WTC11 (cell line): ENCODE measurements around the gene SNAPC5. TPM values are rescaled to one million over a fixed set of nuclear protein-coding genes. Genes with fewer than 3 reads are reported as not detected.

ENCODE experiments used
- ATAC-seq: fragments of 200-7000 bp; cut with Tn5 transposase; 2 replicates; pipeline ENCODE4 v1.10.0; 2021; ENCODE audit warnings: mild to moderate bottlenecking, moderate library complexity
- CTCF ChIA-PET: fragments of 300-600 bp; sonication (Branson Sonifier 250); formaldehyde crosslinking; loops from one replicate; lab custom pipeline; 2021; ENCODE audit warnings: antibody characterized with exemption; lab: Charles Lee
- POLR2A ChIA-PET: fragments of 350-600 bp; sonication (Branson Sonifier 250); formaldehyde crosslinking; loops from one replicate; lab custom pipeline; 2021; ENCODE audit warnings: antibody characterized with exemption; lab: Charles Lee
- DNase-seq: peaks from one replicate; pipeline ENCODE4 v3.0.0; 2021; ENCODE audit warnings: low spot score
- H3K27ac Mint-ChIP-seq: 2 replicates; pipeline ENCODE4 v1.8.0; 2021; ENCODE audit warnings: mixed read lengths
- H3K27me3 Mint-ChIP-seq: 2 replicates; pipeline ENCODE4 v1.8.0; 2021; ENCODE audit warnings: low read depth, mild to moderate bottlenecking, moderate library complexity, mixed read lengths
- H3K36me3 Mint-ChIP-seq: 2 replicates; pipeline ENCODE4 v1.8.0; 2021; ENCODE audit warnings: mixed read lengths
- H3K4me1 Mint-ChIP-seq: 2 replicates; pipeline ENCODE4 v1.8.0; 2022; ENCODE audit warnings: mixed read lengths
- H3K4me3 Mint-ChIP-seq: 2 replicates; pipeline ENCODE4 v1.8.0; 2021; ENCODE audit warnings: mild to moderate bottlenecking, moderate library complexity, mixed read lengths
- H3K9me3 Mint-ChIP-seq: 2 replicates; pipeline ENCODE4 v1.8.0; 2021; ENCODE audit warnings: mixed read lengths
- CREM ChIP-seq: sonication (generic); formaldehyde crosslinking; IDR thresholded peaks from 2 replicates; pipeline ENCODE4 v1.8.1; 2022; ENCODE audit warnings: mild to moderate bottlenecking, missing genetic modification reagents, moderate library complexity
- FOXK1 ChIP-seq: sonication (generic); formaldehyde crosslinking; IDR thresholded peaks from 2 replicates; pipeline ENCODE4 v1.8.0; 2022; ENCODE audit warnings: mild to moderate bottlenecking, moderate library complexity, missing genetic modification reagents
- FOXP1 ChIP-seq: sonication (generic); formaldehyde crosslinking; IDR thresholded peaks from 2 replicates; pipeline ENCODE4 v1.8.0; 2022; ENCODE audit warnings: missing genetic modification reagents, mild to moderate bottlenecking, moderate library complexity, borderline replicate concordance
- JUN ChIP-seq: sonication (generic); formaldehyde crosslinking; IDR thresholded peaks from 2 replicates; pipeline ENCODE4 v1.8.0; 2023; ENCODE audit warnings: mild to moderate bottlenecking, missing genetic modification reagents
- RORB ChIP-seq: fragments of 250-450 bp; sonication (Bioruptor Pico); IDR thresholded peaks from 2 replicates; pipeline ENCODE4 v1.9.0; 2021; ENCODE audit warnings: mild to moderate bottlenecking
- SOX15 ChIP-seq: fragments of 250-450 bp; sonication (Bioruptor Pico); IDR thresholded peaks from 2 replicates; pipeline ENCODE4 v1.9.0; 2021; ENCODE audit warnings: mild to moderate bottlenecking
- TCF7 ChIP-seq: sonication (generic); formaldehyde crosslinking; IDR thresholded peaks from 2 replicates; pipeline ENCODE4 v1.8.0; 2022; ENCODE audit warnings: mild to moderate bottlenecking, low read depth, missing genetic modification reagents, moderate library complexity
- TEAD1 ChIP-seq: sonication (generic); formaldehyde crosslinking; IDR thresholded peaks from 2 replicates; pipeline ENCODE4 v1.8.0; 2022; ENCODE audit warnings: mild to moderate bottlenecking, missing genetic modification reagents
- ZNF138 ChIP-seq: sonication (generic); formaldehyde crosslinking; conservative IDR thresholded peaks from 2 replicates; pipeline ENCODE4 v1.8.1; 2022; ENCODE audit warnings: mild to moderate bottlenecking, moderate library complexity, missing genetic modification reagents
- ZNF219 ChIP-seq: sonication (generic); formaldehyde crosslinking; IDR thresholded peaks from 2 replicates; pipeline ENCODE4 v1.8.0; 2023; ENCODE audit warnings: missing genetic modification reagents, mild to moderate bottlenecking, borderline replicate concordance
- ZNF263 ChIP-seq: sonication (generic); formaldehyde crosslinking; IDR thresholded peaks from 2 replicates; pipeline ENCODE4 v1.8.1; 2022; ENCODE audit warnings: low read depth, mild to moderate bottlenecking, moderate library complexity, missing genetic modification reagents
- ZNF396 ChIP-seq: fragments of 250-450 bp; sonication (Bioruptor Pico); IDR thresholded peaks from 2 replicates; pipeline ENCODE4 v1.8.0; 2021; ENCODE audit warnings: mild to moderate bottlenecking, moderate library complexity, borderline replicate concordance
- ZNF671 ChIP-seq: fragments of 250-450 bp; sonication (Bioruptor Pico); IDR thresholded peaks from 2 replicates; pipeline ENCODE4 v1.8.0; 2021; ENCODE audit warnings: mild to moderate bottlenecking
- total RNA-seq: library from RNA; stranded (reverse); gene quantifications from 3 replicates; pipeline ENCODE4 v1.2.3, GENCODE V29; 2021
- TF ChIP-seq, protein P1 (sequence below): sonication (generic); formaldehyde crosslinking; IDR thresholded peaks from 2 replicates; pipeline ENCODE4 v1.8.1; 2023; ENCODE audit warnings: mild to moderate bottlenecking, moderate library complexity, missing genetic modification reagents
- TF ChIP-seq, protein P2 (sequence below): sonication (generic); formaldehyde crosslinking; IDR thresholded peaks from 2 replicates; pipeline ENCODE4 v1.8.1; 2023; ENCODE audit warnings: mild to moderate bottlenecking, missing genetic modification reagents, borderline replicate concordance
- TF ChIP-seq, protein P3 (sequence below): fragments of 250-450 bp; sonication (Bioruptor Pico); IDR thresholded peaks from 2 replicates; pipeline ENCODE4 v2.1.2; 2022; ENCODE audit warnings: mild to moderate bottlenecking, moderate library complexity
- TF ChIP-seq, protein P4 (sequence below): sonication (generic); formaldehyde crosslinking; IDR thresholded peaks from 2 replicates; pipeline ENCODE4 v1.8.1; 2023; ENCODE audit warnings: mild to moderate bottlenecking, missing genetic modification reagents, moderate library complexity
- TF ChIP-seq, protein P5 (sequence below): sonication (generic); formaldehyde crosslinking; IDR thresholded peaks from 2 replicates; pipeline ENCODE4 v1.8.1; 2023; ENCODE audit warnings: mild to moderate bottlenecking, missing genetic modification reagents
- TF ChIP-seq, protein P6 (sequence below): sonication (generic); formaldehyde crosslinking; IDR thresholded peaks from 2 replicates; pipeline ENCODE4 v1.8.0; 2023; ENCODE audit warnings: missing genetic modification reagents
- TF ChIP-seq, protein P7 (sequence below): sonication (generic); formaldehyde crosslinking; IDR thresholded peaks from 2 replicates; pipeline ENCODE4 v1.8.1; 2022; ENCODE audit warnings: low read depth, mild to moderate bottlenecking, moderate library complexity, missing genetic modification reagents, borderline replicate concordance
- TF ChIP-seq, protein P8 (sequence below): sonication (generic); formaldehyde crosslinking; IDR thresholded peaks from 2 replicates; pipeline ENCODE4 v1.8.1; 2023; ENCODE audit warnings: mild to moderate bottlenecking, missing genetic modification reagents, moderate library complexity

Gene SNAPC5
- total RNA-seq, 1 experiment from 2014 or later: 21.1 TPM

DNA sequence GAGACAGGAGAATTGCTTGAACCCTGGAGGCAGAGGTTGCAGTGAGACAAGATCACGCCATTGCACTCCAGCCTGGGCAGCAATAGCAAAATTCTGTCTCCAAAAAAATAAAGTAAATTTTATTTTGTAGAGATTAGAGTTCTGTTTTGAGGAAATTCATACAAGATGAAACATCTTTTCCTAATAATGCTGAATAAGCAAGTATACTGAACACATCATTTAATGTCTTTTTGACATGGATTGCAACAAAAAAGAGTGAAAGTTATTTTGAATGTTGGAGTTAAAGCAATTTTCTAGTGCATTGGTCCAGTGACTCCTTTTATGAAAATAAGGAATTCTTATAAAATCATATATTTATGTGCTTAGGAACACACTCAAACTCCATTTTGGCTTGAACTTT is 47.7 kb upstream of the SNAPC5 start:
- Mint-ChIP-seq H3K36me3 (peaks cover 40% of the 10 kb centered on the region), H3K4me1 (no peaks in the 10 kb centered on the region), H3K27ac (no peak overlapping the region), H3K27me3 (no peaks in the 10 kb centered on the region), H3K9me3 (0 out of 2 replicates have a peak, but pooled peaks cover 5% of the 10 kb centered on the region), H3K4me3 (no peak overlapping the region)
- ChIA-PET POLR2A (no interaction called here), CTCF (no interaction called here)
- TF ChIP-seq SOX15 (CRISPR knock-in tag): no peak
- TF ChIP-seq, protein P1, sequence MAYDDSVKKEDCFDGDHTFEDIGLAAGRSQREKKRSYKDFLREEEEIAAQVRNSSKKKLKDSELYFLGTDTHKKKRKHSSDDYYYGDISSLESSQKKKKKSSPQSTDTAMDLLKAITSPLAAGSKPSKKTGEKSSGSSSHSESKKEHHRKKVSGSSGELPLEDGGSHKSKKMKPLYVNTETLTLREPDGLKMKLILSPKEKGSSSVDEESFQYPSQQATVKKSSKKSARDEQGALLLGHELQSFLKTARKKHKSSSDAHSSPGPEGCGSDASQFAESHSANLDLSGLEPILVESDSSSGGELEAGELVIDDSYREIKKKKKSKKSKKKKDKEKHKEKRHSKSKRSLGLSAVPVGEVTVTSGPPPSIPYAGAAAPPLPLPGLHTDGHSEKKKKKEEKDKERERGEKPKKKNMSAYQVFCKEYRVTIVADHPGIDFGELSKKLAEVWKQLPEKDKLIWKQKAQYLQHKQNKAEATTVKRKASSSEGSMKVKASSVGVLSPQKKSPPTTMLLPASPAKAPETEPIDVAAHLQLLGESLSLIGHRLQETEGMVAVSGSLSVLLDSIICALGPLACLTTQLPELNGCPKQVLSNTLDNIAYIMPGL (CRISPR knock-in tag): no peak
- TF ChIP-seq, protein P2, sequence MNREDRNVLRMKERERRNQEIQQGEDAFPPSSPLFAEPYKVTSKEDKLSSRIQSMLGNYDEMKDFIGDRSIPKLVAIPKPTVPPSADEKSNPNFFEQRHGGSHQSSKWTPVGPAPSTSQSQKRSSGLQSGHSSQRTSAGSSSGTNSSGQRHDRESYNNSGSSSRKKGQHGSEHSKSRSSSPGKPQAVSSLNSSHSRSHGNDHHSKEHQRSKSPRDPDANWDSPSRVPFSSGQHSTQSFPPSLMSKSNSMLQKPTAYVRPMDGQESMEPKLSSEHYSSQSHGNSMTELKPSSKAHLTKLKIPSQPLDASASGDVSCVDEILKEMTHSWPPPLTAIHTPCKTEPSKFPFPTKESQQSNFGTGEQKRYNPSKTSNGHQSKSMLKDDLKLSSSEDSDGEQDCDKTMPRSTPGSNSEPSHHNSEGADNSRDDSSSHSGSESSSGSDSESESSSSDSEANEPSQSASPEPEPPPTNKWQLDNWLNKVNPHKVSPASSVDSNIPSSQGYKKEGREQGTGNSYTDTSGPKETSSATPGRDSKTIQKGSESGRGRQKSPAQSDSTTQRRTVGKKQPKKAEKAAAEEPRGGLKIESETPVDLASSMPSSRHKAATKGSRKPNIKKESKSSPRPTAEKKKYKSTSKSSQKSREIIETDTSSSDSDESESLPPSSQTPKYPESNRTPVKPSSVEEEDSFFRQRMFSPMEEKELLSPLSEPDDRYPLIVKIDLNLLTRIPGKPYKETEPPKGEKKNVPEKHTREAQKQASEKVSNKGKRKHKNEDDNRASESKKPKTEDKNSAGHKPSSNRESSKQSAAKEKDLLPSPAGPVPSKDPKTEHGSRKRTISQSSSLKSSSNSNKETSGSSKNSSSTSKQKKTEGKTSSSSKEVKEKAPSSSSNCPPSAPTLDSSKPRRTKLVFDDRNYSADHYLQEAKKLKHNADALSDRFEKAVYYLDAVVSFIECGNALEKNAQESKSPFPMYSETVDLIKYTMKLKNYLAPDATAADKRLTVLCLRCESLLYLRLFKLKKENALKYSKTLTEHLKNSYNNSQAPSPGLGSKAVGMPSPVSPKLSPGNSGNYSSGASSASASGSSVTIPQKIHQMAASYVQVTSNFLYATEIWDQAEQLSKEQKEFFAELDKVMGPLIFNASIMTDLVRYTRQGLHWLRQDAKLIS: no peak
- TF ChIP-seq, protein P3, sequence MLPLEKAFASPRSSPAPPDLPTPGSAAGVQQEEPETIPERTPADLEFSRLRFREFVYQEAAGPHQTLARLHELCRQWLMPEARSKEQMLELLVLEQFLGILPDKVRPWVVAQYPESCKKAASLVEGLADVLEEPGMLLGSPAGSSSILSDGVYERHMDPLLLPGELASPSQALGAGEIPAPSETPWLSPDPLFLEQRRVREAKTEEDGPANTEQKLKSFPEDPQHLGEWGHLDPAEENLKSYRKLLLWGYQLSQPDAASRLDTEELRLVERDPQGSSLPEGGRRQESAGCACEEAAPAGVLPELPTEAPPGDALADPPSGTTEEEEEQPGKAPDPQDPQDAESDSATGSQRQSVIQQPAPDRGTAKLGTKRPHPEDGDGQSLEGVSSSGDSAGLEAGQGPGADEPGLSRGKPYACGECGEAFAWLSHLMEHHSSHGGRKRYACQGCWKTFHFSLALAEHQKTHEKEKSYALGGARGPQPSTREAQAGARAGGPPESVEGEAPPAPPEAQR: no peak
- TF ChIP-seq JUN: no peak
- no peak for TF ChIP-seq ZNF396 (CRISPR knock-in tag)
- TF ChIP-seq TEAD1: no peak
- TF ChIP-seq ZNF138: no peak
- TF ChIP-seq, protein P4, sequence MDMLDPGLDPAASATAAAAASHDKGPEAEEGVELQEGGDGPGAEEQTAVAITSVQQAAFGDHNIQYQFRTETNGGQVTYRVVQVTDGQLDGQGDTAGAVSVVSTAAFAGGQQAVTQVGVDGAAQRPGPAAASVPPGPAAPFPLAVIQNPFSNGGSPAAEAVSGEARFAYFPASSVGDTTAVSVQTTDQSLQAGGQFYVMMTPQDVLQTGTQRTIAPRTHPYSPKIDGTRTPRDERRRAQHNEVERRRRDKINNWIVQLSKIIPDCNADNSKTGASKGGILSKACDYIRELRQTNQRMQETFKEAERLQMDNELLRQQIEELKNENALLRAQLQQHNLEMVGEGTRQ (CRISPR knock-in tag): no peak
- TF ChIP-seq, protein P5, sequence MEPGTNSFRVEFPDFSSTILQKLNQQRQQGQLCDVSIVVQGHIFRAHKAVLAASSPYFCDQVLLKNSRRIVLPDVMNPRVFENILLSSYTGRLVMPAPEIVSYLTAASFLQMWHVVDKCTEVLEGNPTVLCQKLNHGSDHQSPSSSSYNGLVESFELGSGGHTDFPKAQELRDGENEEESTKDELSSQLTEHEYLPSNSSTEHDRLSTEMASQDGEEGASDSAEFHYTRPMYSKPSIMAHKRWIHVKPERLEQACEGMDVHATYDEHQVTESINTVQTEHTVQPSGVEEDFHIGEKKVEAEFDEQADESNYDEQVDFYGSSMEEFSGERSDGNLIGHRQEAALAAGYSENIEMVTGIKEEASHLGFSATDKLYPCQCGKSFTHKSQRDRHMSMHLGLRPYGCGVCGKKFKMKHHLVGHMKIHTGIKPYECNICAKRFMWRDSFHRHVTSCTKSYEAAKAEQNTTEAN (CRISPR knock-in tag): no peak
- TF ChIP-seq, protein P6, sequence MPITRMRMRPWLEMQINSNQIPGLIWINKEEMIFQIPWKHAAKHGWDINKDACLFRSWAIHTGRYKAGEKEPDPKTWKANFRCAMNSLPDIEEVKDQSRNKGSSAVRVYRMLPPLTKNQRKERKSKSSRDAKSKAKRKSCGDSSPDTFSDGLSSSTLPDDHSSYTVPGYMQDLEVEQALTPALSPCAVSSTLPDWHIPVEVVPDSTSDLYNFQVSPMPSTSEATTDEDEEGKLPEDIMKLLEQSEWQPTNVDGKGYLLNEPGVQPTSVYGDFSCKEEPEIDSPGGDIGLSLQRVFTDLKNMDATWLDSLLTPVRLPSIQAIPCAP (CRISPR knock-in tag): no peak
- no peak for TF ChIP-seq RORB (CRISPR knock-in tag)
- no peak for TF ChIP-seq ZNF671 (CRISPR knock-in tag)
- no peak for TF ChIP-seq FOXK1
- ATAC-seq (no peak), DNase-seq (no peak)

DNA sequence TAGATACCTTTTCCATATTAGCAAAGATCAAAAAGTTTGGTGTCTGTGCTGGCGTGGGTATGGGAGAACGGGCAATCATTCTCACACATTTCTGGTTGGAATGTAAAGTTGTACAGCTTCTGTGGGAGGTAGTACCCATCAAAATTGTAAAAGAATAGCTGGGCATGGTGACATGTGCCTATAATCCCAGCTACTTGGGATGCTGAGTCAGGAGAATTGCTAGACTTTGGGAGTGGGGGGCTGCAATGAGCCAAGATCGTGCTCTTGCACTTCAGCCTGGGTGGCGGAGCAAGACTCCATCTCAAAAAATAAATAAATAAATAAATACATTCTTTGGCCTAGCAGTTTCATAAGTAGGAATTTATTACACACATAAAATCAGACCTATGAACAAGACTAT is 45.3 kb upstream of the SNAPC5 start:
- Mint-ChIP-seq H3K27me3 (no peaks in the 10 kb centered on the region), H3K27ac (no peak overlapping the region), H3K9me3 (0 out of 2 replicates have a peak, but pooled peaks cover 5% of the 10 kb centered on the region), H3K4me3 (no peak overlapping the region), H3K36me3 (peaks cover 46% of the 10 kb centered on the region), H3K4me1 (no peaks in the 10 kb centered on the region)
- CTCF ChIA-PET: no interaction called here
- POLR2A ChIA-PET: interaction anchor here (0.7 kb wide), 1 partner anchor 10 kb away, joined by 3 read pairs; no protein-coding TSS in a partner anchor
- TF ChIP-seq TCF7: no peak
- no peak for TF ChIP-seq SOX15 (CRISPR knock-in tag)
- no peak for TF ChIP-seq FOXP1 (CRISPR knock-in tag)
- TF ChIP-seq, protein P7, sequence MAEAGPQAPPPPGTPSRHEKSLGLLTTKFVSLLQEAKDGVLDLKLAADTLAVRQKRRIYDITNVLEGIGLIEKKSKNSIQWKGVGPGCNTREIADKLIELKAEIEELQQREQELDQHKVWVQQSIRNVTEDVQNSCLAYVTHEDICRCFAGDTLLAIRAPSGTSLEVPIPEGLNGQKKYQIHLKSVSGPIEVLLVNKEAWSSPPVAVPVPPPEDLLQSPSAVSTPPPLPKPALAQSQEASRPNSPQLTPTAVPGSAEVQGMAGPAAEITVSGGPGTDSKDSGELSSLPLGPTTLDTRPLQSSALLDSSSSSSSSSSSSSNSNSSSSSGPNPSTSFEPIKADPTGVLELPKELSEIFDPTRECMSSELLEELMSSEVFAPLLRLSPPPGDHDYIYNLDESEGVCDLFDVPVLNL (CRISPR knock-in tag): no peak
- TF ChIP-seq, protein P8, sequence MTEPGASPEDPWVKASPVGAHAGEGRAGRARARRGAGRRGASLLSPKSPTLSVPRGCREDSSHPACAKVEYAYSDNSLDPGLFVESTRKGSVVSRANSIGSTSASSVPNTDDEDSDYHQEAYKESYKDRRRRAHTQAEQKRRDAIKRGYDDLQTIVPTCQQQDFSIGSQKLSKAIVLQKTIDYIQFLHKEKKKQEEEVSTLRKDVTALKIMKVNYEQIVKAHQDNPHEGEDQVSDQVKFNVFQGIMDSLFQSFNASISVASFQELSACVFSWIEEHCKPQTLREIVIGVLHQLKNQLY: no peak
- TF ChIP-seq ZNF263 (CRISPR knock-in tag): no peak
- TF ChIP-seq, protein P6 (CRISPR knock-in tag): no peak
- TF ChIP-seq ZNF671 (CRISPR knock-in tag): no peak
- TF ChIP-seq CREM (CRISPR knock-in tag): no peak
- TF ChIP-seq ZNF219: no peak
- ATAC-seq (no peak), DNase-seq (no peak)
